Umbilical cord (tissue), 2 donors: ENCODE results near the gene SVIL. TPM values are rescaled to one million over a fixed set of nuclear protein-coding genes. Genes with fewer than 3 reads are reported as not detected.
A peak's percentile ranks its signal among the peaks of the same experiment; 100 is the strongest.
"Not testable (repeated sequence)": the region's sequence is repeated elsewhere in the genome, so short reads cannot be mapped to it uniquely, and the experiment has no call there.

ENCODE experiments used
- DNase-seq: peaks from one replicate; pipeline ENCODE4 v3.0.0-alpha.2; 2015; ENCODE audit warnings: low spot score
- total RNA-seq: library from RNA; depleted of rRNA; stranded (reverse); fragments of >200 nt; gene quantifications from one replicate; pipeline ENCODE4 v1.2.3, GENCODE V29; 2014; ENCODE audit warnings: low replicate concordance; ENCODE audit not compliant: insufficient read depth

Gene SVIL
- total RNA-seq, 1 donor from 2014 or later, result 122 TPM

DNA sequence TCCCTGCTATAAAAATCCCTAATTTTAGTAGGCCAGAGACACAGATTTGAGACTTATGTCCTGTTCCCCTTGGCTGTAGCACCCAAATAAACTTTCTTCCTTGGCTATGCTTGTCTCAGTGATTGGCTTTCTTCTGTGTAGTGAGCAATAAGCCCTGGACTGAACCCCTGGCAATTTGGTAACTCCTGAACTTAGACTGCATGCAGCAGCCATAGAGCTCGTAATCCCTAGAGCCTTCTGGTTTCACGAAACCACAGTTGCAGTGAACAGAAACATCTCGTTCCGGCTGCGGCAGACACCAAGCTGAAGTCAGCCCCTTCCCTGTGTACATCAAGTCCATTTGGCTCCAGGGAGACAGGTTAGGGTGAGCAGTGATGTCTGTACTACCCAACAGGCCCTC is 173.7 kb downstream of the SVIL start:
- no peak for DNase-seq

DNA sequence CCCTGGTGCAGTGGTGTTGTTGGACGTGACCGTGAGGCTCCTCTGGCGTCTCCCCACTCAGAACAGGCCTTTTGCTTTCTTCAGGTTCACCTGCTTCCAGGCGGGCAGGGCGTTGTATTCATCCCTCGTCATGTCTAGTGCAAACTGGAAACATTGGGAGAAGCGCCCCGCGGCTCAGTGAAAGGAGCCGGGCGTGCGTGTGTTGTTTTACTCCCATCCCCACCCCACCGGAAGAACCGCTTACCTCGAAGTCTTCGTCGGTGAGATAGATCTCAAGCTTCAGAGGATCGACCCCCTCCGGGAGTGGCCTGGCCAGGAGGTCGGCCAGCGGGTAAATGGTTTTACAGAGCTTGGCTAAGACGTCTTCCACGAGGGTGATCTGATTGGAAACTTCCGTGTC is 176.6 kb downstream of the SVIL start:
- DNase-seq, result not testable (repeated sequence)

DNA sequence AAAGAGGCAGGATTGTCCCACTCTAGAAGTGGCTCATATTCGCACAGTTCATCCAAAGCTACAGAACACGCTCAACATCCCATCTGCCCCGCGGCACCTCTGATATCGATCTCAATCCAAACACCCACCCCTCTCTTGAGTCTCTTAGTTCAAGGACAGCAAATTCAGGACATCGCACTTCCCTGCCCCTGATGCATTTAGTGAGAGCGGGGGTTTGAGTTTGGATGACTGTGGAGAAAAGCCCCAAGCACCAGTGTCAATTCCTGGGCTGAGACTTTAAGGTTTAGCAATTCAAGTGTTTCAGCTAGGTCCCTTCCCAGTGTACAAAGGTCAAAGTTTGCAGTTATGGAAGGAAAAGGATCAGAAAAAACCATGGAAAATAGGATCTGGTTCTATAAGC is 179.7 kb downstream of the SVIL start:
- no peak for DNase-seq

DNA sequence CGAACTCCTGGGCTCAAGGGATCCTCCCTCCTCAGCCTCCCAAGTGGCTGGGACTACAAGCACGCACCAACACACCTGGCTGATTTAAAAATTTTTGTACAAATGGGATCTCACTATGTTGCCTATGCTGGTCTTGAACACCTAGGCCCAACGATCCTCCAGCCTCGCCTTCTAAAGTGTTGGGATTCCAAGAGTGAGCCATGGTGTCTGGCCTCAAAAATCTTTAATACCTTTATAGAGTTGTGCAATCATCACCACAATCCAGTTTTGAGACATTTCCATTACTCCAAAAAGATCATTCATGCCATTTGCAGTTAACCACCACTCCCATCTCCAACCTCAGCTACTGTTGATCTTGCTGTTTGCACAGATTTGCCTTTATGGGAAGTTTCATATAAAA is 180.5 kb downstream of the SVIL start:
- DNase-seq, result no peak

DNA sequence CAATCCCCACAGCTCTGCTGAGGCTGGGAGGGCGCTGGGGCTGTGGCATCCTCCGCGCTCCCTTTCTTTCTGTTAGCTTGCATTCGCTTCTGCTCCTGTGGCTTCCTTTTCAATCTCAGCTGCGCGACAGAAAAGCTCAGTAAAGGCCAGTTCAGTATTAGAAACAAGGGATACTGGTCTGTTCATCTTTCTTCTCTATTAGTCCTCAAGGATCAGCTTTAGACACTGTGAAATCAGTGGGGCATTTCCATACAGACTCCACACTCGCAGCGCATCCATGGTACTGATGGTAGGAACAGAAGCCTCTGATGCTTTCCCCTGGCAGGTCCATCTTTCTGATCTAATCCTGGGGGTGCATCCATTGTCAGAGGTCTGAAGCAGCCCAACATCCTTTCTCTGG is 182.2 kb downstream of the SVIL start:
- no peak for DNase-seq

DNA sequence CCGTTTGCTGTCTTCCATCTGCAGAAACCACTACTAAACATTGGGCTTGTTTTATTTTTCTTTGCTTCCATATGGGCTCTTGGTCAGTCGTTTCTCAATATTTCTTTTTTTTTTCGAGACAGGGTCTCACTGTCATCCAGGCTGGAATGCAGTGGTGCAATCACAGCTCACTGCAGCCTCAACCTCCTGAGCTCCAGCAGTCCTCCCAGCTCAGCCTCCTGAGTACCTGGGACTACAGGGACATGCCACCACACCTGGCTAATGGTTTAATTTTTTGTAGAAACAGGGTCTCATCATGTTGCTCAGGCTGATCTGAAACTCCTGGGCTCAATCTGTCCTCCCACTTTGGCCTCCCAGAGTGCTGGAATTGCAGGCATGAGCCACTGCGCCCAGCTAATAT is 182.8 kb downstream of the SVIL start:
- no peak for DNase-seq

DNA sequence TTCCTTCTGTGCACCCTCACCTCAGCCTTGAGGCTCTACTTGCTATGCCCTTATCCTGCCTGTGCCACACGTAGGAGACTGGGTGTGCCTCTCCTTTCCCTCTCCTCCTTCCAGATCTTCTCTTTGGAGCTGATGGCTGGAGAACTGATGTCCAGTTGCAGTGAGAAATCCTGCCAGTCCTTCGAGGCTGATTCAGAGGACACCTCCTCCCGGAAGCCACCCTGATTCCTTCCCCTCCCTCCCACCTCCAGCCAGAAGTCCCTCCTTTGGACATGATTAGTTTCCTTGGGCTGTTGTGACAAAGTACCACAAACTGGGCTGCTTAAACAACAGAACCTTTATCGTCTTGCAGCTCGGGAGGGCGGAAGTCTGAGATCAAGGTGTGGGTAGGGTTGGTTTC is 184.4 kb downstream of the SVIL start:
- no peak for DNase-seq

DNA sequence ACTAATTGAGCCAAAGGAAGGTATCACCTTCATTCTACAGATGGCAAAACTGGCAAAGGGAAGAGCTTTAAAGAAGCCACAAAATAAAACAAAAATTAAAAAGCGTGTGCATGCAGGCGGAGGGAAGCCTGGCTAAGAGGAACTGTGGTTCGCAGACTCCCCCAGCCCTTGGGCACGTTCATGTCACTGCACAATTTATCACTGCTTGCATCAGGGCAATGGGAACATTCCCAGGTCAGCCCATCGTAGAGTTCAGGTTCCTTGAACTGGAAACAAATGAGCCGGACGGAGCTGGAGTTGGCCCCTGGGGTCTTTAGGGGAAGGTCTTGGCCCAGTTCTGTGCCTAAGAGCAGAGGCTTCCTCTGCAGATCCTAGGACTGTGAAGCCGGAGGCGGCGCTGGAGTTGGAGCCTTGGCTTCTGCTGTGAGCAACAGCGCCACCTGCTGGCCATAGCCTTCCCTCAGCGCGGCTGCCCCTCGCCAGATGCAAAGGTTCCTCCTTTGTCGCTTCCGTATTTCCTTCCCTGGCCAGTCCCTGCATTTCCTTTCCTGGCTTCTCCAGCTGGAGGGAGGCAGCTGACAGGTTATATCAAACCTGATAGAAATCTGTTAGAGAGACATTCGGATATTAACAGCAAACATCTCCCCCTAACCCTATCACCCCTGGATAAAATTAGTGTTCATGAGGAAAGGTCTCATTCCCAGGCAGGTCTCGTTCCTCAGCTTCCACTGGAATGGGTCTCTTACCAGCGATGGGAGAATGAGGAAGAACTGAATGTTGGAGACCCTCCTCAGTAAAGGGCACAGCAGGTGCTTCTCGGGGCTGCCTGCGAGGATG is 185.8 kb downstream of the SVIL start:
- peak; percentile 72 for DNase-seq

DNA sequence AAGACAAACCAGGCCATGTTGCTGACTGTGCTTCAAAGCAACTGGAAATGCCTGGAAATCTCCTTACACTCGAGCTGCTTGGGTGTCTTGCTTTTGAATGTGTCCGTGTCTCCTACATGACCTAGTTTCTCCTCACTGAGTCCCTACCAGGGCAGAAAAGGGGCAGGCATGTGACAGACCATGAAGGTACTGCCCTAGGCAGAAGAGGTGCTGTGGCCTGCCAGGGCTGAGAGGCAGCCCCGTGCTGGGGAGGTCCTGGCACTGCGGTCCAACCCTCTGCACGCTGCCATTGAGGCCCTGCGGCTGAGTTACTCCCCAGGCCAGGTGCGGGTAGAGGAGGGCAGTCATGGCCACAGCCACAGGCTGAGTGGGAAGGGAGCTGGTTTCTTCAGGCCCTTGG is 186.6 kb downstream of the SVIL start:
- DNase-seq, result no peak

DNA sequence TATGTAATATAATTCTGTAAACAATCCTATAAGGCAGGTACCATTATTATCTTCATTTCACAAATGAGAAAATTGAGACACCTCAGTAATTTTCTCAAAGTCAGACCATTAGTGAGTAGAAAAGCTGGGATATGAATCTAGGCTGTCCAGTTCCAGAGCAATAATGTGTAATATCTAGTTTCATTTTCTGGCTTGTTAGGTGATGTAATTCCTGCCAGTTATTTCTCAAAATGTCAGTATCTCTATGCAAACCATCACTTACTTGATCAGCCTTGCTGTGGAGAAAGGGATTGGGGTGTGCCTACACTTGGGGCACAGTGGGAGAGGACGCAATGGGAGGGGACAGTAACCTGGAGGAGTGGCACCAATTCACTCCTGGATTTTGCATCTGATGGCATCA is 188.4 kb downstream of the SVIL start:
- DNase-seq, result no peak

DNA sequence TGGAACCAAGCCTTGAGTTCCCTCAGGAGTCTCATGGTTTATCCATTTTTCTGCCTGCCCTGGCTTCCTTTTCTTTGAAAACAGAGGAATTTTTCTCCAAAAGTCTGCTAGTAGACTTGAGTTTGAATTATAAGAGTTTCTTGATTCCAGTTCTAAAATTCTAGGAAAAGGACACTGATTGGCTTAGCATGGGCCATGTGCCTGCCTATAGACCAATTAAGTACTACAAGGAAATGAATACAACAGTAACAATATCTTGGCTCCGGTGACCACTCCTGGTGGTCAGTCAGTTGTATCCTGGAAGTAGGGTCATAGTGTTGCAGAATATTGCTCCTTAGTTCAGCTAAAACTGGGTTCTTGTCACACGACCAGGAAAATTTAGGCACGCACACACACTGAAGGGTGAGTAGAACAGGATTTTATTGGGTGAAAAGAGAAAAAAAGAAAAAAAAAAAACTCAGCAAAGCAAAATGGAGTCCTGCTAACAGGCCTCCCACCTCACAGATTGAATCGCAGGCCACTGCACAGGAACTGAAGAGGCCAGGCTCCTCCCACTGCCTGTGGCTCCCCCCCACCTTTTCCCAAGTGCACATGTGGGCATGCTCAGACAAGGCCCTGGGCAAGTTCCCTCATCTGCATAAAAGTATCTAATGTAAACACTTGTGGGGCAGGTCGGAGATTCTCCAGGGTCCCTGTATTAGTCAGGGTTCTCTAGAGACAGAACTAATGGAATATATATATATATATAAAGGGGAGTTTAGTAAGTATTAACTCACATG is 190.8 kb downstream of the SVIL start:
- no peak for DNase-seq

DNA sequence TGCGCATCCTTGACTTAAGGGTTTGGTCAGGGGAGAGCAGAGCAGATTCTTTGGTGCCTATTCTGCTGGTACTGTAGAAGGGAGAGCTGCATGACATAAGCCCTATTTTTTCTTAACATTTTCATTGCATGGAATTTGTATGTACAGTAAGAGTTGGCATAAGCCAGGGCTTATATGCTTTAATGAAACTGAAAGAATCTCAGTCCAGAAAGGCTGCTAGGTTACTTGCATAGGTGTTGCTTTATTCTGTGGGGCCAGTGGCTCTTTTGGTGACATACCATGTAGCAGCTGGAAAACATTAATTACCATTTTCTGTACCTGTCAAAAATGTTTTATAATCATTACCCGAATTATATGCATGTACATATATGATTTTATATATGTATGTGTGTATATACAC is 193.8 kb downstream of the SVIL start:
- no peak for DNase-seq

DNA sequence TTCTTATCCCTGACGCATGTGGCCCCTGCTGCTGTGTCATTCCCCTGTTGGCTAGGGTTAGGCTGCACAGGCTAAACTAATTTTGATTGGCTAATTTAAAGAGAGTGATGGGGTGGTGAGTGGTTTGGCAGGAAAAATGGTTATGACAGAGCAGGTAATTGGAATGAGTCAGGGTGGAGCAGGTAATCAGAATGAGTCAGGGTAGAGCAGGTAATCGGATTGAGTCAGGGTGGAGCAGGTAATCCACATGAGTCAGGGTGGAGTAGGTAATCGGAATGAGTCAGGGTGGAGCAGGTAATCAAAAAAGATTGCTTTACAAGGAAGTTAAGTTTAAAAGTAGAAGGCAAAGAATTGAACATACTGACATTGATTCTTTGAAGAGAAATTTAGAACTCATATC is 195.8 kb downstream of the SVIL start:
- DNase-seq, result not testable (repeated sequence)

DNA sequence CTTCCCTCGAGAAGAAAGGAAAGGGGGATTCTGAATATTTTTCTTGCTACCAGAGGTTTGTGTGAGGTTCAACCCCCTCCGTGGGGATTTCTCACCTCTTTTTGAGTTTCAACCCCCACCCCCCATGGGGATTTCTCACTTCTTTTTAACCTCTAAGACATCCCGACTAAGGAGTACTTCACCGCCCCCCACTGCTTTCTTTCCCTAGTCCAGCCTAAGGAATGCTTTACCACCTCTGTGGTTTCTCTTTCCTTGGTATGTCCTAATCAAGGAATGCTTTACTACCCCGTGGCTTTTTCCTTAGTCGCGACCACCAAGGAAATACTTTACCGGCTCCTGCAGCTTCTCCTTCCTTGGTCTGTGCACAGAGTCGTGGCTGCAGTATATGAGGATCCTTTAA is 196.5 kb downstream of the SVIL start:
- DNase-seq, result no peak

DNA sequence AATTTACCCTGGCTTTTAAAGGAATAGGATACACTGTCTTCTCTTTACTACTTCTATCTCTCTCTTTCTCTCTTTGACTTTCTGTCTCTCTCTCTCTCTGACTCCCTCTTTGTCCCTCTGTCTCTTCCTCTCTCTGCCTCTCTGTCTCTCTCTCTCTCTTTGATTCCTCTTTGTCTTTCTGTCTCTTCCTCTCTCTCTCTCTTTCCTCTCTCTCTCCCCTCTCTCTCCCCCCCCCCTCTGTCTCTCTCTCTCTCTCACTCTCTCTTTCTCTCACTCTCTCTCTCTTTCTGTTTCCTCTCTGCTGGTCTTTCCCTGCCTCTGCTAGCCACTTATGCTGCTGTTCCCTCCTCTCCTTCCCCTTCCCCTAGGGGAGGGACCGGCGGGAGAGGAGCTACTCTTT is 196.9 kb downstream of the SVIL start:
- DNase-seq, result no peak

DNA sequence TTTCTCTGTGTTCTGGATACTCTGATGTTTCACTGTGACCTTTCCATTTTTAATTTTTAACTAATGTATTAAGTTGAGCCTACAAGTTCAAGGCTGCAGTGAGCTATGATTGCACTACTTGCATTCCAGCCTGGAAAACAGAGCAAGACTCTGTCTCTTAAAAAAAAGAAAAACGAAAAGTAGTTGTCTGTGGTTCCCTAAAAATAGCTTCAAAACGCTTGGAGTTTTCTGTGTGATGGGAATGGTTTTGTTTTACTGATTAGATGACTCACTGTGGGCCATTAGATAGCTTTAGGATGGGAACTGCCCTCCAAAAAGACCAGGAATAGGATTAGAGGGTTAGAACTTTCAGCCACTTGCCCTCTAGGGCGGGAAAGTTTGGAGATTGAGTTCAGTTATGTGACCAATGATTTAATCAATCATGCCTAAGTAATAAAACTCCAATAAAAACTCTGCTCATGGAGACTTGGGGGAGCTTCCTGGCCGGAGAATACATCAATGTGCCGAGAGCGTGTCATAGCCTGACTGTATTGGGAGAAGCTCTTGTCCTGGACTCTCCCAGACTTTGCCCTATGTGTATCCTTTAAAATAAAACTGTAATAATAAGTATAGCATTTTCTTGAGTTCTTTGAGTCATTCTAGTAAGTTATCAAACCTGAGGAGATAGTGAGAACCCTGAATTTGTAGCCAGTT is 198.8 kb downstream of the SVIL start:
- no peak for DNase-seq

DNA sequence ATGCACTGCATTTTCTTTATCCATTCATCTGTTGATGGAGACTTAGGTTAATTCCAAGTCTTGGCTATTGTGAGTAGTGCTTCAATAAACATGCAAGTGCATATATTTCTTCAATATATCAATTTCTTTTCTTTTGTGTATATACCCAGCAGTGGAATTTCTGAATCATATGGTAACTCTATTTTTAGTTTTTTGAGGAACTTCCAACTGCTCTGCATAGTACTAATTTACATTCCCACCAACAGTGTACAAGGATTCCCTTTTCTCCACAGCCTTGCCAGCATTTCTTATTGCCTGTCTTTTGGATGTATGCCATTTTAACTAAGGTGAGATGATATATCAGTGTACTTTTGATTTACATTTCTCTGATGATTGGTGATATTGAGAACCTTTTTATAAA is 200.7 kb downstream of the SVIL start:
- no peak for DNase-seq

DNA sequence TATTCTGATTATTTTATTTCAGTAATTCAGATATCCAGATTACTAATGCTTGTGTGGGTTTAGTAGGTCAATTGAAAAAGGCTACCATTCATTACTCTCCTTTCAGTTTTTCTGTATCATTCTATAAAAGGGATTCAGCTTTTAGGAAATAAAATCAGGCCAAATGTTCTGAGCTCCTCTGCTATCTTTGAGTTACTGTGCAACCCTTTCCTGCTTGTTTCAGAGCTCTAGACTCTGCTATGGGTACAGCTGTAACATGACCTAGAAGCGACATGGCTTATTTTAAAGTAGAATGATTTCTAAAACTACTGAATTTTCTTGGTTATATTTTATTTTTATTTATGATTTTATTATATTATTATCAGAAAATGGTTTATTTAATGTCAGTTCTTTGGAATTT is 203.1 kb downstream of the SVIL start:
- no peak for DNase-seq

DNA sequence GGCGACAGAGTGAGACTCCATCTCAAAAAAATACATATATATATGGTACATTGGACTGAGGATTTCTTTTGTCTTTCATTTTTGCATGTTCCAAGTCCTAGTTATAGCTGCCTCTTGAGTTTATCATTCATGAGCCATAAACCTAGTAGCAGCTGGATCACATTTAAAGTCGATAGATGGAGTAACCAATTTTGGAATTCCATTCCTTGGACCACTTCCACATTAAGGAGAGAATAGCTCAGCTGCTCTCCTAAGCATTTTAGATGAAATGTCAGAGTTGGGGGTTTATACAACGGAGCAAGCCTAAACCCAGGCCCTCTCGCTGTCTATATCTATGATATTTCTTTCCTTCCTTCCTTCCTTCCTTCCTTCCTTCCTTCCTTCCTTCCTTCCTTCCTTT is 204.7 kb downstream of the SVIL start:
- DNase-seq, result no peak

DNA sequence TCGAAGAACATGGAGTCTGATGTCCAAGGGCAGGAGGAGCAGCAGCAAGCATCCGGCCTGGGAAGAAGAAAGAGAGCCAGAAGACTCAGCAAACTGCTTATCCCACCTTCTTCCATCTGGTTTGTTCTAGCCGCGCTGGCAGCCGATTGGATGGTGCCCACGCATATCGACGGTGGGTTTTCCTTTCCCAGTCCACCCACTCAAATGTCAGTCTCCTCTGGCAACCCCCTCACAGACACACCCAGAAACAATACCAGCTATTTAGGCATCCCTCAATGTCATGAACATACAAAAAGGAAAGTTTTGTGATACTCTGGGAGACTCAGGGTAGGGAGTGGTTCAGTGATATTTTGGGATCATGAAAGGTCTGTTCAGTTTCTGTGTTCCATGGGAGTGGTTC is 206.3 kb downstream of the SVIL start:
- no peak for DNase-seq

DNA sequence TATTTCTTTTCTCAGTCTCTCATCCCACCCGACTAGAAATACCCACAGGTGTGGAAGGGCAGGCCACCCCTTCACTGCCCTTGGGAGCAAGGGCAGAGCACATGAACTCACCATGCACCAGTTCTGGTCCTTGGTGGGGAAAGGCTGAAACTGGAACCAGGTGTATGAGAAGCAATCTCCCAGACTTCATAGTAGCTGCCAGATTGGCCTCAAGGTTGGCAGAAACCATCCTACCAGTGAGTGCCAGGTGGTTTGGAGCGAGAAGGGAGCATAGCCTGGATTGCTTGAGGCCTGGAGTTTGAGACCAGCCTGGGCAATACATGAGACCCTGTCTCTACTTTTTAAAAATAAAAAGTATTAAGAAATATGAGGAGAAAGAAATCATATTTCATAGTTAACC is 207.1 kb downstream of the SVIL start:
- DNase-seq, result no peak

DNA sequence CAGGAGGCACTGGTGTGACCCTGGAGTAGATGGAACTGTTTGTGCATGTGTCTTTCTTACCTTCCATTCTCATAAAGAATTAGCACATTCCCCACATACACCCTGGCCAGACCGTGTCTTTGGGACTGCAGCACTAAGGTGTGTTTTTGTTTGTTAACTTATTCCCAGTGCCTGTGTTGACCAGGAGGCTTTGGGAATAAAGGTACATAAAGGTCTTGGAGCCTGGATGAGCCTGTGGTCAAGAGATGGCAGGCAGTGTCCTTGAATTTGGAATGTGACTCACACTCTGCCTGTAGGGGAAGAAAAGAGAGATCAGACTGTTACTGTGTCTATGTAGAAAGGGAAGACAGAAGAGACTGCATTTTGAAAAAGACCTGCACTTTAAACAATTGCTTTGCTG is 208.4 kb downstream of the SVIL start:
- no peak for DNase-seq

DNA sequence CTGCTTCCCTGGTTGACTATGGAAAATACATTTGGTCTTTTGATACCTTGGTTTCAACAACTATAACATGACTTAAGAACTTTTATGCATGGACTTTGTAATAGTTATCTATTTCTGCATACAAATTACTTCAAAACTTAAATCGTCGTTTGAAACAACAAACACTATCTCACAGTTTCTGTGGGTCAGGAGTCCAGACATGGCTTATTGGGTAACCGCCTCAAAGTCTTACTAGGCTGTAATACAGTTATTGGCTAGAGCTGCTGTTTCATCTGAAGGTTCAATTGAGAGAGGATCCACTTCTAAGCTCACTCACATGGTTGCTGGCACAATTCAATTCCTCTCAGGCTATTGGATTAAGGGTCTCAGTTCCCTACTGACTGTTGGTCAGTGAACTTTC is 210.8 kb downstream of the SVIL start:
- no peak for DNase-seq
